Bone marrow (tissue), 2 donors: ENCODE results near the gene TIMP2.
"Not testable (repeated sequence)": the region's sequence is repeated elsewhere in the genome, so short reads cannot be mapped to it uniquely, and the experiment has no call there.

Source experiments
- DNase-seq, 2 donors: peaks; one replicate each; lab custom pipeline; 2025; lab: John Stamatoyannopoulos, UW

Gene TIMP2

GRCh38 chr17:78956254-78956653, 31.1 kb upstream of the TIMP2 start:
- no peak for DNase-seq

DNA sequence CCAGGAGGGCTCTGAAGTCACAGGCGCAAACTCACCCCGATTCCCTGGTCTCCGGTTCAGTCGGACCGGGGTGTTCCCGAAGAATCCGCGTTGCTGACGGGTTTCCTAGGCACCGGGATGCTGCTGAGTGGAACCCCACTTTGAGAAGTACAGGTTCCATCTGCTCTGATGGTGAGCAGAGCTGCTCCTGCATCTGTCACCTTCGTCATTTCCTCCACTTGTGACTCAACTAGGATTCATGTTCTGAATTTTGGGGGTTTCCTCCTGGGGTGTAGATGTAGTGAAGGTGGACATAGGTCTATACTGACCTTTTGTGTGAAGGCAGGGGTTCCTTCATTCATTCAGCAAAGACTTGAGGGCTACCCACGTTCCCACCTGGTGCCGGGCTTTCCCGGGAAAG, 29.5 kb upstream of the TIMP2 start:
- no peak for DNase-seq

DNA sequence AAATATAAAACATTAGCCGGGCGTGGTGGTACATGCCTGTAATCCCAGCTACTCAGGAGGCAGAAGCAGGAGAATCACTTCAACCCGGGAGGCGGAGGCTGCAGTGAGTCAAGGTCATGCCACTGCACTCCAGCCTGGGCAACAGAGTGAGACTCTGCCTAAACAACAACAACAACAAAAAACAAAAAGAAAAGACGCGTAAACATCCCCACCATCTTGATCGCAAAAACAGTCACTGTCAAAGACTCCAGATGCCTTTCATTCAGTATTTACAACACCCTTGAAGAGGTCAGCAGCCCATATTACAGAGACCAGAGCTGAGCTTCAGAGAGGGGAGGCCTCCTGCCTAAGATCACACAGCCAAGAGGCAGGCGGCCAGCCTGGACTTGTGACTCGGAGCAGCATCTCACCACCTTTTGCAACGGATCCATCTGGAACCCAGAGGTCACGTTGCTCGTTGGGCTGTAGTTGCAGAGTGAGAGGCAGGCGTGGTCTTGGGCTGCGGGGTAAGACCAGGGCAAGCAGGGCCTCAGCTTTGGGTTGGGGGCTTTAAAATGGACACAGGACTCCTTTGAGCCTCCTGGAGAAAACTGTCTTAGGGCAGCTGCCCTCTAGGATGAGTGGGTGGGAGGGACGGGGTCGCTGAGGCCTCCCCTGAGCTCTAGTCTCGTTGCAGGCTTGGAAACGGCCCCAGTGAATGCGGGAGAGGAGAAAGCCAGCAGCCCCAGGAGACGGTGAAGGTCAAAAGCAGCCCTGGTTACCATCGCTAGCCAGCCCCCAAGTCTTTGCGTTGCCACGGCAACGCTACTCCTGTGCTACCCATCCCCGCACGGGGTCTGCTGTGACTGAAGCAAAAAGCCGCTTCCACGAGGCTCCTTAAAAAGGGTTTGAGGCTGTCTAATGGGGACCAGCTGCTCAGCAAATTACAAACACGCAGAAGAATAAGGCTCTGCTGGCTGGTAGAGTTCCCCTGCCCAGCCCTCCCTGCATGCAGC, 28.5 kb upstream of the TIMP2 start:
- DNase-seq = no peak

DNA sequence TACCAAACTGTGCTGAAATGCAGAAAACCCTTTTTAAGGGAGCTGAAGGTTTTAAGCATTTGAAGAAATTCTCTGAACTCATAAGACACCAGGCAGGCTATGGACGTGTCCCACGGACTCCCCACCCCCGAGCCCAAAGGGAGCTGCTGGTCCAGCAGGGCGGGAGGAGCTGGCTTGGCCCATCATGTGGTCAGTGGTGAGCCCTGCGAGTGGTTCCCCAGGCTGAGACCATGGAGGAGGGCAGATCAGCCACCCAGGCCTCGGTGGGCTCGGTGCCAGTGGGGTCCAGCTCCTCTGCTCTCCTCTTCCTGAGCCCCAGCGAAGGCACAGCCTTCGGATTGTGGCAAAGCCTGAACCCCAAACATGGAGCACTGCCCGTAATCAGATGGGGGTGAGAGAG, 27.5 kb upstream of the TIMP2 start:
- DNase-seq = no peak

DNA sequence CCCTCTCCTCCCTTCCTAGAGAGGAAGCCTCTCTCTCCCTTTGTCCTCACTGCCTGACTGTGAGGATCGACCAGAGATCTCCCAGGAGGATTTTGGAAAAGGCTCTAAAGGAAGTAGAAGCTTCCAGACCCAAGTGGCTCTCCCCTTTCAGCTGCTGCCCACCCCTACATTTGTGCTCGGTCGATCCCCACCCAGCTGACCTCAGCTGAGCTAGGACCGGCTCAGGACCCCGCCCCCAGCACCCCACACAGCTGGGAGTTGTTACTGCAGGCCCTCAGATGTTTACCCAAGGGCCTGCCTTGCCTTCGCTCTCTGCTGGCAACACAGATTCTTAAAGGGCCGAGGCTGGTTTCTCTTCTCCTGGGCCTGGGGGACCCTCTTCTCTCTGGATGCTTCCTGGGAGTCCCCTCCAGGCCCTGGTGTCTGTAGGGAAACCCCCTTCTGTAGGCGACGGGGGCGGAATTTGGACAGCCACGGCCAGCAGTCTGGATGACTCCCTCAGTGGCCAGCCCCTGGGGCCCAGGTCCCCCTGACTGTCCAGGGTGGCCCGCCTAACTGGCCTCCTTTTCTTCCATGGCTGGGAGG, 26.9 kb upstream of the TIMP2 start:
- DNase-seq = no peak

GRCh38 chr17:78950870-78951269, 25.7 kb upstream of the TIMP2 start:
- DNase-seq = no peak

GRCh38 chr17:78947235-78948149, 22.3 kb upstream of the TIMP2 start:
- no peak for DNase-seq

- DNase-seq = no peak
Observed at GRCh38 chr17:78946631-78947030, 21.4 kb upstream of the TIMP2 start.

- DNase-seq = no peak
Observed at GRCh38 chr17:78946131-78946530, 20.9 kb upstream of the TIMP2 start.

DNA sequence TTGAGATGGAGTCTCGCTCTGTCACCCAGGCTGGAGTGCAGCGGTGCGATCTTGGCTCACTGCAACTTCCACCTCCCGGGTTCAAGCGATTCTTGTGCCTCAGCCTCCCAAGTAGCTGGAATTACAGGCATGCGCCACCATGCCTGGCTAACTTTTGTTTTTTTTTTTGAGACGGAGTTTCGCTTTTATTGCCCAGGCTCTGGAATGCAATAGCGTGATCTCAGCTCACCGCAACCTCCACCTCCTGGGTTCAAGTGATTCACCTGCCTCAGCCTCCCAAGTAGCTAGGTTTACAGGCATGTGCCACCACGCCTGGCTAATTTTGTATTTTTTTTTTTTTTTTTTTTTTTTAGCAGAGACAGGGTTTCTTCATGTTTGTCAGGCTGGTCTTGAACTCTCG, 20.3 kb upstream of the TIMP2 start:
- not testable (repeated sequence) for DNase-seq

DNA sequence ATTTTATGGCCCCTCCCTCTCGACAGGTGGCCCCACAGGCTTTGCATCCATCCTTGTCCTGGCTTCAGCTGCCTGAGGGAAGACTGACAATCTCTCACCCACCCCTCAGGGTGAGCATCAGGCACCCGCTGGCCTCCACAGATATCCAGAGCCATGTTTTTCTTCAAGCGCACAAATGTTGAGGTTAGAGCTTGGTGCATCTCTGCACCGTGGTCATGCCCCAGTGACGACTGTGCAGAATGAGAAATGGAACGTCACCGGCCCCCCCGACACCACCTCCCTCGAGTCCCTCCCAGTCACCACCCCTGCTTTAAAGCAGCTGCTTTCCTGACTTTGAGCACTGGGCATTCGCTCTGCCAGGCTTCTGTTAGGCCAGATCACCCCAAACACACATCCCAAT, 19.8 kb upstream of the TIMP2 start:
- DNase-seq = no peak

- no peak for DNase-seq
Observed at GRCh38 chr17:78944026-78944425, 18.8 kb upstream of the TIMP2 start.

GRCh38 chr17:78940708-78941107, 15.5 kb upstream of the TIMP2 start:
- DNase-seq = no peak

GRCh38 chr17:78940258-78940657, 15.1 kb upstream of the TIMP2 start:
- DNase-seq = no peak

GRCh38 chr17:78939615-78940014, 14.4 kb upstream of the TIMP2 start:
- DNase-seq = no peak

DNA sequence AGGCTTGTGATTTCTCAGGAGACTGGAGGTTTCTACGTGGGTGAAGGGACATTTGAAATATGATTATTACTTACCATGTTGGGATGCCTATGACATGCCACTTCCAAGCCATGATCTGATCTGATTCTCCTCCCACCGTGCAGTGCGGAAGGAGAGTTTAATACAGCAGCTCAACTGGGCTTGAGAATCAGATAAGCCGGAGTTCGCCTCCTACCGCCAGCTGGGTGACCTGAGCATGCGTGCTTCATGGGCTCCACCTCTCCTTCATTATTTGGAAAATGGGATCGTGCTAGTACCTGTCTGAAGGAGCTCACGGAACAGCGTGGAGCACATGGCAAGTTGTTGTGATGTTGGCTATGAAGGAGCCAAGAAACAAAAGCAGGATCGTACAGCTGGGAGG, 12.4 kb upstream of the TIMP2 start:
- no peak for DNase-seq

DNA sequence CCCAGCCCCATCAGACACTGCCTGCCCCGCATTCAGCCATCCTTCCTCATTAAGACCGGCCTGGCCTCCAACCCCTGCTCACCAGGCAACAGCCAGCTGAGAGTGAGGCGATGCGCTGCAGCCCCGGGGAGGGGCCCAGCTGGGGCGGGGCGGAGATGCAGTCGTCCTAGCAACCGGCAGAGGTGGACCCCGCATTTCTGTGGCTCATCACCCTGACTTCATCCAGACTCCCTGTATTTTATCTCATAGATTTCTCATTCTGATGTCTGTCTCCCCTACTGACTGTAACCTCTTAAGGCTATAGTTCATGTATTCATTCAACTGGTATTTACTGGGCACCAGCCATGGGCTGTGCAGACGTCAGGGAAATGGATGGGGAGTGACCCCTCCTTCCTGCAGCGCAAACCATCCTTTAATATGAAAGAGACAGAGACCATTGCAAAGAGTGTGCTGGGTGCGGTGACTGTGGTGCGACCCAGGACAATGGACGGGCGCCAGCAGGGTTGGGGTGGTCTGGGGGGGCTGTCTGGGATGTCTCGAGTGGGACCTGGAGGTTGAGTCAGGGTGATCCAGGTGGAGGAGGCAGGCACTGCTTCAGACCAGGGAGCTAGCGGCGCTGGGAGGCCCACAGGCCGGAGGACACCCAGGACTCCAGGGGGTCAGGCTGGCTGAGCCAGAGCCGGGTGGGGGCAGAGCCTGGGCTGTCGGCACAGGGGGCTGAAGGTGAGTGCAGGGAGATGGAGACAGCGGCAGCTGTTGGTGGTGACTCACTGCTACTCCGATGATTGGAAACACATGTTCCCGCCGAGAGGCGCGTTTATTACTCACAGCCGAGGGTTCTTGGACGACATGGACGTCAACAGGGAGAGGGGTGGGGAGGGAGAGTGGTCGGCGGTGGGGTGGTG, 10.5 kb upstream of the TIMP2 start:
- DNase-seq = no peak

DNA sequence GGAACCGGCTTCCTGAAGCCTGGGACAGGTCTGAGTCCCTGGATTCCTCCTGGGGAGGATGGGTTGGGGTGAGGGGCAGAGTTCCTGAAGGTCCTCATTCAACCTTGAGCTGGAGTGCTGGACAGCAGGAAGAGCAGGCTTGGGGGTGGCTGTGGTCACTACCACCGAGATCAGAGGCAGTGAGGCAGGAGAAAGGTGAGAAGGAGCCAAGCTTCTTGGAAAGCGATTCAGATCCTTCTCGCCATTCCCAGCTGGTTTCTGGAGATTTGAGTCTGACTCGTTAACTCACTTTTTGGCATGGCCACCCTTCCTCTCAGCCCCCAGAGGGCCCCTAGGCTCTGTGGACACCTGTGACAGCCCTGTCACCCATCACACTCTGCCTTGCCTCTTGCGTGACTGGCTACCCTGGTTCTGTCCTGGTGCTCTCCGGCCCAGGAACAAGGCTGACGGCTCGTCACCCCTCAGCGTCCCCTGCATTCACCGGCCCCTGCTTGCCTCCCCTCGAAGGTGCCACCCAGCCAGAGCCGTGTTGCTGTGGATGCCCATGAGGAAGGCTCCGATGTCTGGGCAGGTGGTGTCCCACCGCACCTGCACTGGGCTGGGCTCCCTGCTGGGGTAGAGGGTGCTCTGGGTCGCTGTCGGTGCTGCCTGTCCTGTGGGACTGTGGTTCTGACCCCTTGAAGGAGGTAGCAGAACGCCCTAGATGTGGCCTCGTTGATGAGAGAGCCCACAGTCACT, 9.7 kb upstream of the TIMP2 start:
- DNase-seq = no peak

DNA sequence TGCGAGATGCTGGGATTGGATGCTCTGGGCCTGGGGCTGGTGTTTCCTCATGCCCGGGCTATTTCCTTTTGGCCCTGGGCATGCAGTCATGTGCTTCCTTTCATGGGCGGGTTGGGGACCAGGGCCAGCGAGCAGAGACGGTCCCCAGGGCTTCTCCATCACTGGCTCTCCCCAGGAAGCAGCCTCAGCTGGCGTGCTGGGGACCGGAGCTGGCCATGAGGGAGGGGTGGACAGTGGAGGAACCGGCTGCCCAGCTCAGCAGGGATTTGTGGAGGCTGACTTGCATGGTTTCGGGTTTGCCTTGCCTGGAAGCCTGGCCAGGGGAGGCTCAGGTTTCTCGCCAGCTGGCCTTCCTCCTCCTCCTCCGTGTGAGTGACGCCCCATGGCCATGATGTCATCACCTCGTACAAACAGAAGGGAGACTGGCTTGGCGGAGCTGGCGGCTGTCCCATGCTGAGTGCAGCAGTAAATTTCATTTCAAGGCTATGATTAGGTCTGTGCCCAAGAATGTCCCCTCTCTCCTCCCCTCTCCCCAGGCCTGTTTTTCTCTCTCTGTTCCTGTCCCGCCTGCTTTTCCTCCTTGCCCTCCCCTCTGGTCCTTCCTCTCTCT, 8.9 kb upstream of the TIMP2 start:
- DNase-seq = no peak
